ENCODE measurements around the gene PCDH1.

- TF ChIP-seq REST (IDR thresholded peaks at IDR 0.05; ENCODE audit: insufficient read depth in 1 of 2, low read depth in 2 of 2, low read length in 2 of 2): no peak
- TF ChIP-seq TAF1 (IDR thresholded peaks at IDR 0.05; ENCODE audit: borderline replicate concordance, insufficient read depth, low read length): no peak
Observed at GRCh38 chr5:141857226-141857625, 21.0 kb downstream of the PCDH1 start.
